Activated B cell treated with CpG ODN at 0.5 μM for 24 hours (primary cell): ENCODE measurements around the gene CCDC12. TPM values are rescaled to one million over a fixed set of nuclear protein-coding genes. Genes with fewer than 3 reads are reported as not detected.

Source experiments
- ATAC-seq: fragments of 200-7000 bp; cut with Tn5 transposase; one replicate; pipeline ENCODE4 v1.10.0; 2021; ENCODE audit warnings: low read depth, mild to moderate bottlenecking, moderate library complexity
- CTCF ChIA-PET: fragments of 350-600 bp; sonication (Branson Sonifier 250); formaldehyde crosslinking; loops from one replicate; lab custom pipeline; 2021; ENCODE audit warnings: antibody characterized with exemption; lab: Charles Lee
- POLR2A ChIA-PET: fragments of 350-600 bp; sonication (Branson Sonifier 250); formaldehyde crosslinking; loops from one replicate; lab custom pipeline; 2021; ENCODE audit warnings: antibody characterized with exemption; lab: Charles Lee
- DNase-seq: peaks from one replicate; pipeline ENCODE4 v3.0.0; 2022
- H3K27ac Mint-ChIP-seq: one replicate; pipeline ENCODE4 v1.8.0; 2020; ENCODE audit warnings: mixed read lengths
- H3K27me3 Mint-ChIP-seq: one replicate; pipeline ENCODE4 v1.8.0; 2021; ENCODE audit warnings: mixed read lengths
- H3K36me3 Mint-ChIP-seq: one replicate; pipeline ENCODE4 v1.8.0; 2021; ENCODE audit warnings: low read depth, mixed read lengths
- H3K4me1 Mint-ChIP-seq: one replicate; pipeline ENCODE4 v1.8.0; 2021; ENCODE audit warnings: mixed read lengths
- H3K4me3 Mint-ChIP-seq: one replicate; pipeline ENCODE4 v1.8.0; 2020; ENCODE audit warnings: mild to moderate bottlenecking, mixed read lengths
- H3K9me3 Mint-ChIP-seq: one replicate; pipeline ENCODE4 v1.8.0; 2020; ENCODE audit warnings: mixed read lengths
- CTCF ChIP-seq: fragments of 200-600 bp; IDR thresholded peaks from one replicate; pipeline ENCODE4 v1.8.0; 2022; ENCODE audit warnings: antibody characterized with exemption, mild to moderate bottlenecking
- intact Hi-C: fragments of 100-400 bp; cut with micrococcal nuclease; formaldehyde crosslinking; loops from one replicate; pipeline ENCODE4 v1.15.1; 2024
- total RNA-seq: library from RNA; stranded (reverse); gene quantifications from 2 replicates; pipeline ENCODE4 v1.2.3, GENCODE V29; 2022

The CCDC12 gene
- total RNA-seq, 1 donor from 2014 or later: 98.4 TPM

GRCh38 chr3:46986782-46987310 is 10.3 kb upstream of the CCDC12 start:
- POLR2A ChIA-PET: interaction anchor here (0.6 to 6.2 kb wide), 7 partner anchors 8 to 59 kb away, joined by 3 to 35 read pairs (median 4); partner anchors contain the start of genes CCDC12 and NBEAL2
- Mint-ChIP-seq H3K4me1 (peaks cover 82% of the 10 kb centered on the region), H3K27ac (peak overlapping the region; percentile 80), H3K9me3 (no peaks in the 10 kb centered on the region), H3K36me3 (peaks cover 17% of the 10 kb centered on the region), H3K4me3 (peak overlapping the region; percentile 74), H3K27me3 (no peaks in the 10 kb centered on the region)
- CTCF ChIA-PET: interaction anchor here (1.0 to 1.5 kb wide), 2 partner anchors 77 to 127 kb away, joined by 3 to 6 read pairs; no protein-coding TSS in a partner anchor
- no peak for ATAC-seq
- no peak for TF ChIP-seq CTCF
- no peak for DNase-seq
- intact Hi-C loops: loop anchor here (1.0 kb wide), 1 partner anchor 8 kb away; the partner anchor contains the start of gene NBEAL2

- peaks cover 84% of the 10 kb centered on the region for H3K4me1 Mint-ChIP-seq
- intact Hi-C loops: no loop called here
- H3K9me3 Mint-ChIP-seq: no peaks in the 10 kb centered on the region
- CTCF ChIA-PET: interaction anchor here (0.6 kb wide), 1 partner anchor 11 kb away, joined by 5 read pairs; no protein-coding TSS in a partner anchor
- peak overlapping the region; percentile 80 for H3K27ac Mint-ChIP-seq
- peaks cover 17% of the 10 kb centered on the region for H3K36me3 Mint-ChIP-seq
- TF ChIP-seq CTCF: no peak
- H3K27me3 Mint-ChIP-seq: no peaks in the 10 kb centered on the region
- ATAC-seq: no peak
- POLR2A ChIA-PET: interaction anchor here (1.7 to 6.2 kb wide), 3 partner anchors 10 to 33 kb away, joined by 3 to 35 read pairs (median 20); partner anchors contain the start of gene CCDC12
- no peak for DNase-seq
- no peak overlapping the region for H3K4me3 Mint-ChIP-seq
These were observed 9.6 kb upstream of the CCDC12 start for GRCh38 chr3:46986055-46986730.

- no peak for DNase-seq
- H3K4me1 Mint-ChIP-seq: peaks cover 83% of the 10 kb centered on the region
- peaks cover 16% of the 10 kb centered on the region for H3K36me3 Mint-ChIP-seq
- no peak for ATAC-seq
- no peaks in the 10 kb centered on the region for H3K9me3 Mint-ChIP-seq
- no peak overlapping the region for H3K4me3 Mint-ChIP-seq
- H3K27me3 Mint-ChIP-seq: no peaks in the 10 kb centered on the region
- ChIA-PET POLR2A (interaction anchor here (2.6 kb wide), 1 partner anchor 9 kb away, joined by 20 read pairs; the partner anchor contains the start of gene CCDC12), CTCF (interaction anchor here (0.6 kb wide), 1 partner anchor 11 kb away, joined by 5 read pairs; no protein-coding TSS in a partner anchor)
- no peak for TF ChIP-seq CTCF
- intact Hi-C loops: no loop called here
- no peak overlapping the region for H3K27ac Mint-ChIP-seq
These were observed 9.0 kb upstream of the CCDC12 start for GRCh38 chr3:46985588-46985987.

GRCh38 chr3:46984591-46985459 is 8.3 kb upstream of the CCDC12 start:
- no peak for DNase-seq
- Mint-ChIP-seq H3K9me3 (no peaks in the 10 kb centered on the region), H3K36me3 (peaks cover 10% of the 10 kb centered on the region), H3K4me3 (no peak overlapping the region), H3K27ac (no peak overlapping the region), H3K4me1 (peaks cover 82% of the 10 kb centered on the region), H3K27me3 (no peaks in the 10 kb centered on the region)
- POLR2A ChIA-PET: interaction anchor here (0.5 to 2.6 kb wide), 3 partner anchors 9 to 482 kb away, joined by 3 to 20 read pairs (median 4); partner anchors contain the start of gene CCDC12
- intact Hi-C loops: no loop called here
- ATAC-seq: no peak
- CTCF ChIA-PET: interaction anchor here (1.3 kb wide), 1 partner anchor 14 kb away, joined by 4 read pairs; no protein-coding TSS in a partner anchor
- TF ChIP-seq CTCF: no peak
